GM23248 (cell line): ENCODE data around the gene SEPSECS.

ENCODE experiments used
- EZH2 ChIP-seq: fragments of 200-600 bp; sonication (generic); IDR thresholded peaks from 2 replicates; pipeline ENCODE4 v1.6.1; 2018; ENCODE audit warnings: antibody characterized with exemption, mild to moderate bottlenecking; ENCODE audit not compliant: insufficient read depth, poor library complexity, severe bottlenecking
- EZH2phosphoT487 ChIP-seq: fragments of 200-600 bp; sonication (generic); IDR thresholded peaks from 2 replicates; pipeline ENCODE4 v1.6.1; 2018; ENCODE audit warnings: antibody characterized with exemption, moderate library complexity, mild to moderate bottlenecking, low read depth; ENCODE audit not compliant: insufficient read depth

DNA sequence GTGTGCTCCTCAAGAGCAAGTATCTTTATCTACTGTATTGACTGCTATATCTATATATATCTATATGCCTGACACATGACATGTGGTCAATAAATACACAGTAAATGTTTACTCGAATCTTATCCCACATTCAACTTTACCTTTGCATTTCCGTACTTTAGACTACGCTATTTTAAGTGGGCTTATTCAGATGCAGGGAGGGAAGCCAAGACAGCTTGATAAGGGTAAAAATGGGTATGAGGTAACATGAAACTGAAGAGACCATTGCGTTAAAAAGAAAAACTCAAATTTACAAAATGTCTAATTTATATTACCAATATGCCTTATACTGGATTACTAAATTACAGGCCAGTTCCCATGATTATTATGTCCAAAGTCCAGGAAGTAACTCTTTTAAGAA is 17.8 kb downstream of the SEPSECS start:
- no peak for TF ChIP-seq EZH2
- TF ChIP-seq EZH2phosphoT487, result no peak
